OCI-LY3 (cell line): ENCODE measurements around the gene CADM2.

Source experiments
- CTCF ChIP-seq: fragments of 200-600, 300-600 bp; sonication (generic); IDR thresholded peaks from 2 replicates; pipeline ENCODE4 v1.5.1; 2014; ENCODE audit warnings: antibody characterized with exemption, low read length, low read depth
- EZH2phosphoT487 ChIP-seq: fragments of 200-600 bp; shearing (Covaris generic); IDR thresholded peaks from 2 replicates; pipeline ENCODE4 v1.6.1; 2018; ENCODE audit warnings: antibody characterized with exemption, mixed run types, low read depth

- TF ChIP-seq CTCF: no peak
- TF ChIP-seq EZH2phosphoT487: no peak
Observed at GRCh38 chr3:85535517-85535916, 576.7 kb downstream of the CADM2 start.
